Measurements from ENCODE around the gene C11orf98. TPM values are rescaled to one million over a fixed set of nuclear protein-coding genes. Genes with fewer than 3 reads are reported as not detected.

The C11orf98 gene
- total and polyA plus RNA-seq, 2 donors (not counting 3 experiments of a cell fraction or from before 2014, with no cell fraction given) = 39.5 to 61.0 TPM

DNA sequence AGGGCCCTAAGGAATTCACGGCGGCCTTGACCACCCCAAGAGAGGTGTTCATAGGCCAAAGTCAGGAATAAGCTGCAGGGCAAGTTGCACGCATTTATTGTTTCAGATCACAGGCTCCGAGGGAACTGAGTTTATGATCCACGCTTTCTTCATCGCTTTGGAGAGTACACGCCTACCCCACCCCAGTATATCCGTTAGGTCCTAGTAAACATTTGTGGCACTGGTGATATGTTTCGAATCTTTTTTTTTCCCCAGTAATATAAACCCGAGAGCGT, 19.4 kb downstream of the C11orf98 start:
- Histone ChIP-seq H3K27me3 (ENCODE audit: control insufficient read depth in 2 of 2, insufficient read depth in 2 of 2, low read length in 2 of 2) (no peaks in the 10 kb centered on the region), H3K9ac (replicated peaks; ENCODE audit: extremely low read depth, insufficient read depth, low read length) (peak overlapping the region; percentile 92), H3K4me2 (ENCODE audit: insufficient read depth, low read length) (peak overlapping the region; percentile 53), H3K4me1 (ENCODE audit: control insufficient read depth, extremely low read depth, insufficient read depth, low read length) (peaks cover 11% of the 10 kb centered on the region), H3K36me3 (ENCODE audit: control insufficient read depth in 2 of 2, extremely low read depth in 1 of 2, insufficient read depth in 2 of 2, low read length in 2 of 2) (peaks cover 15 to 25% of the 10 kb centered on the region in 2 experiments), H3K9me1 (replicated peaks; ENCODE audit: control insufficient read depth, extremely low read depth, insufficient read depth, low read length) (no peaks in the 10 kb centered on the region), H4K20me1 (replicated peaks; ENCODE audit: control insufficient read depth, extremely low read depth, insufficient read depth, low read length) (no peaks in the 10 kb centered on the region), H3K4me3 (replicated peaks in 1 of 3; ENCODE audit: insufficient read depth in 1 of 3, low read depth in 1 of 3, low read length in 3 of 3) (peak overlapping the region; percentile 62 to 87 (median 65)), H3K9me3 (replicated peaks; ENCODE audit: control insufficient read depth, insufficient read depth, low read length) (no peaks in the 10 kb centered on the region), H3K27ac (ENCODE audit: insufficient read depth, low read depth, low read length) (peak overlapping the region; percentile 80), H2AFZ (ENCODE audit: low read depth, low read length) (no peak overlapping the region), H3K79me2 (ENCODE audit: control insufficient read depth, insufficient read depth, low read length) (peaks cover 40% of the 10 kb centered on the region)
- FAIRE-seq = peak; percentile 73
- no peak for DNase-seq (ENCODE audit: low read depth, low spot score)
- dilution Hi-C loops (cut with MboI; ENCODE audit: extremely low pct_ligation_motif_present, low sequenced_read_pairs) (no loop called here), intact Hi-C loops (cut with micrococcal nuclease) (no loop called here)
- no peak for TF ChIP-seq EZH2 (IDR thresholded peaks at IDR 0.05; ENCODE audit: borderline replicate concordance, low read depth, low read length, severe bottlenecking)
- no peak for TF ChIP-seq POLR2AphosphoS5 (IDR thresholded peaks at IDR 0.05; ENCODE audit: insufficient read depth, low read depth, low read length)
- no peak for TF ChIP-seq JUN (IDR thresholded peaks at IDR 0.05; ENCODE audit: borderline replicate concordance, insufficient read depth, insufficient read length, low read depth)
- TF ChIP-seq GATA2 (IDR thresholded peaks at IDR 0.05; ENCODE audit: insufficient read depth, insufficient read length, low read depth, low read length) = no peak
- ChIA-PET CTCF (interaction anchor here (1.0 to 1.5 kb wide), 3 partner anchors 34 to 49 kb away, joined by 3 to 4 read pairs (median 4); no protein-coding TSS in a partner anchor), POLR2A (interaction anchor here (0.7 to 2.7 kb wide), 6 partner anchors 19 to 1764 kb away, joined by 3 to 41 read pairs (median 4); partner anchors contain the start of genes B3GAT3, C11orf98, CSKMT and EEF1G)
- BruUV-seq (replicated peaks) = no TSS peak

DNA sequence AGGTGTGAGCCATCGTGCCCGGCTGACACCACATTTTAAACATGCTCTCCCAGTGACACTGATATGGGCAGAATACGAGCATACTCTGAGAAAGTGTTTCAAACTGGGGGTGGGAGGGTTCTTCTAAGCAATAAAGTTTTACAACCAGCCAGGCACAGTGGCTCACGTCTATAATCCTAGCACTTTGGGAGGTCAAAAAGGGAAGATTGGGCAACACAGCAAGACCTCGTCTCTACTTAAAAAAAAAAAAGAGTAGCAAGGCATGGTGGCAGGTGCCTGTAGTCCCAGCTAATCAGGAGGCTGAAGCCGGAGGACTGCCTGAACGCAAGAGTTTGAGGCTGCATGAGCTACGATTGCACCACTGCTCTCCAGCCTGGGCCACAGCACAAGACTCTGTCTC, 20.8 kb downstream of the C11orf98 start:
- peaks cover 11% of the 10 kb centered on the region for H3K4me1 ChIP-seq (ENCODE audit: control insufficient read depth, extremely low read depth, insufficient read depth, low read length)
- H3K9ac ChIP-seq (replicated peaks; ENCODE audit: extremely low read depth, insufficient read depth, low read length) = no peak overlapping the region
- peaks cover 13 to 23% of the 10 kb centered on the region in 2 experiments for H3K36me3 ChIP-seq (ENCODE audit: control insufficient read depth in 2 of 2, extremely low read depth in 1 of 2, insufficient read depth in 2 of 2, low read length in 2 of 2)
- intact Hi-C loops (cut with micrococcal nuclease) = no loop called here
- H3K27ac ChIP-seq (ENCODE audit: insufficient read depth, low read depth, low read length) = no peak overlapping the region
- no peaks in the 10 kb centered on the region for H4K20me1 ChIP-seq (replicated peaks; ENCODE audit: control insufficient read depth, extremely low read depth, insufficient read depth, low read length)
- no TSS peak for BruUV-seq (replicated peaks)
- ChIA-PET CTCF (no interaction called here), POLR2A (interaction anchor here (0.7 to 2.7 kb wide), 3 partner anchors 9 to 1617 kb away, joined by 3 to 41 read pairs (median 3); partner anchors contain the start of genes C11orf98, CSKMT and INTS5)
- TF ChIP-seq POLR2A (IDR thresholded peaks at IDR 0.05; ENCODE audit: low read depth, low read length) = no peak
- no peak for TF ChIP-seq EZH2 (IDR thresholded peaks at IDR 0.05; ENCODE audit: borderline replicate concordance, low read depth, low read length, severe bottlenecking)
- no peak for TF ChIP-seq MYC (IDR thresholded peaks at IDR 0.05; ENCODE audit: low read depth, low read length)
- TF ChIP-seq, protein P1, sequence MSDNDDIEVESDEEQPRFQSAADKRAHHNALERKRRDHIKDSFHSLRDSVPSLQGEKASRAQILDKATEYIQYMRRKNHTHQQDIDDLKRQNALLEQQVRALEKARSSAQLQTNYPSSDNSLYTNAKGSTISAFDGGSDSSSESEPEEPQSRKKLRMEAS (IDR thresholded peaks at IDR 0.05; ENCODE audit: insufficient read depth, insufficient read length) = no peak
- no peak for TF ChIP-seq JUN (IDR thresholded peaks at IDR 0.05; ENCODE audit: borderline replicate concordance, insufficient read depth, insufficient read length, low read depth)
- TF ChIP-seq FOS (IDR thresholded peaks at IDR 0.05; ENCODE audit: borderline replicate concordance, insufficient read depth, low read length) = no peak
- no peak overlapping the region for H2AFZ ChIP-seq (ENCODE audit: low read depth, low read length)
- H3K4me3 ChIP-seq (replicated peaks in 1 of 3; ENCODE audit: insufficient read depth in 1 of 3, low read depth in 1 of 3, low read length in 3 of 3) = no peak overlapping the region
- H3K9me3 ChIP-seq (replicated peaks; ENCODE audit: control insufficient read depth, insufficient read depth, low read length) = no peaks in the 10 kb centered on the region
- dilution Hi-C loops (cut with MboI; ENCODE audit: extremely low pct_ligation_motif_present, low sequenced_read_pairs) = no loop called here
- H3K4me2 ChIP-seq (ENCODE audit: insufficient read depth, low read length) = no peak overlapping the region
- H3K27me3 ChIP-seq (ENCODE audit: control insufficient read depth in 2 of 2, insufficient read depth in 2 of 2, low read length in 2 of 2) = no peaks in the 10 kb centered on the region
- peaks cover 39% of the 10 kb centered on the region for H3K79me2 ChIP-seq (ENCODE audit: control insufficient read depth, insufficient read depth, low read length)
- FAIRE-seq = no peak
- no peak for DNase-seq (ENCODE audit: low read depth, low spot score)
- H3K9me1 ChIP-seq (replicated peaks; ENCODE audit: control insufficient read depth, extremely low read depth, insufficient read depth, low read length) = no peaks in the 10 kb centered on the region

Measured in endothelial cell of umbilical vein (primary cell).